Astrocyte (in vitro differentiated cells and primary cell): ENCODE results near the gene CD52.

Experiments used
- EZH2 ChIP-seq: IDR thresholded peaks from 2 replicates; pipeline ENCODE4 v1.6.1; 2012; ENCODE audit warnings: mild to moderate bottlenecking, low read length, inconsistent platforms; ENCODE audit not compliant: insufficient read depth
- TF ChIP-seq, protein P1 (sequence below): IDR thresholded peaks from 2 replicates; pipeline ENCODE4 v1.5.1; 2011; ENCODE audit warnings: low read depth, mild to moderate bottlenecking, inconsistent platforms, low read length, moderate library complexity; ENCODE audit not compliant: insufficient read depth

- TF ChIP-seq, protein P1, sequence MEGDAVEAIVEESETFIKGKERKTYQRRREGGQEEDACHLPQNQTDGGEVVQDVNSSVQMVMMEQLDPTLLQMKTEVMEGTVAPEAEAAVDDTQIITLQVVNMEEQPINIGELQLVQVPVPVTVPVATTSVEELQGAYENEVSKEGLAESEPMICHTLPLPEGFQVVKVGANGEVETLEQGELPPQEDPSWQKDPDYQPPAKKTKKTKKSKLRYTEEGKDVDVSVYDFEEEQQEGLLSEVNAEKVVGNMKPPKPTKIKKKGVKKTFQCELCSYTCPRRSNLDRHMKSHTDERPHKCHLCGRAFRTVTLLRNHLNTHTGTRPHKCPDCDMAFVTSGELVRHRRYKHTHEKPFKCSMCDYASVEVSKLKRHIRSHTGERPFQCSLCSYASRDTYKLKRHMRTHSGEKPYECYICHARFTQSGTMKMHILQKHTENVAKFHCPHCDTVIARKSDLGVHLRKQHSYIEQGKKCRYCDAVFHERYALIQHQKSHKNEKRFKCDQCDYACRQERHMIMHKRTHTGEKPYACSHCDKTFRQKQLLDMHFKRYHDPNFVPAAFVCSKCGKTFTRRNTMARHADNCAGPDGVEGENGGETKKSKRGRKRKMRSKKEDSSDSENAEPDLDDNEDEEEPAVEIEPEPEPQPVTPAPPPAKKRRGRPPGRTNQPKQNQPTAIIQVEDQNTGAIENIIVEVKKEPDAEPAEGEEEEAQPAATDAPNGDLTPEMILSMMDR, result no peak
- TF ChIP-seq EZH2, result no peak
These were observed 48.6 kb upstream of the CD52 start for GRCh38 chr1:26269198-26269550.
